K562 (cell line): ENCODE measurements around the gene GNB2. TPM values are rescaled to one million over a fixed set of nuclear protein-coding genes. Genes with fewer than 3 reads are reported as not detected.

Source experiments
- ATAC-seq: fragments of 200-7000 bp; cut with Tn5 transposase; 3 replicates; pipeline ENCODE4 v1.9.1; 2020; ENCODE audit warnings: moderate library complexity
- BruUV-seq: library from RNA; stranded (reverse); fragments of 400-500 nt; replicated peaks from 2 replicates; lab custom pipeline; 2021; lab: Mats Ljungman, UMichigan
- CTCF ChIA-PET: fragments of 300-600 bp; formaldehyde crosslinking; extraction: SDS; loops from one replicate; lab custom pipeline; 2021; ENCODE audit warnings: low intra/inter-chr PET ratio; lab: Yijun Ruan, JAX
- POLR2A ChIA-PET: fragments of 300-600, 350-650 bp; sonication (Branson Sonifier 250); formaldehyde crosslinking; extraction: SDS; loops from one replicate; lab custom pipeline; 2021; ENCODE audit warnings: antibody characterized with exemption, inconsistent platforms; lab: Yijun Ruan, JAX
- DNase-seq, 4 experiments: peaks; one replicate each; pipeline versions ENCODE4 v3.0.0 to v3.0.0-alpha.2; 2011 to 2018; ENCODE audit warnings: low spot score in 3 of 4, mixed read lengths in 3 of 4; ENCODE audit errors: extremely low read depth in 1 of 4
- FAIRE-seq: peaks from 2 replicates; lab custom pipeline; 2011; peaks lifted over from hg19 to GRCh38; lab: Jason Lieb, UNC
- H2AFZ ChIP-seq: 2 replicates; pipeline ENCODE4 v1.6.0; 2011; ENCODE audit warnings: low read depth, low read length, control low read depth, inconsistent platforms
- H3K27ac ChIP-seq: fragments of 200-600 bp; 3 replicates; pipeline ENCODE4 v1.8.0; 2011; ENCODE audit warnings: low read depth, mild to moderate bottlenecking, control low read depth, inconsistent platforms, low read length, moderate library complexity, mixed read lengths; ENCODE audit errors: extremely low read depth
- H3K27me3 ChIP-seq, 2 experiments: fragments of 300-600 bp in 1 of 2; 2 replicates in 1 of 2; 3 replicates in 1 of 2; pipeline versions ENCODE4 v1.6.0 to v1.8.0; 2011; ENCODE audit warnings: inconsistent platforms in 2 of 2, low read length in 2 of 2, mild to moderate bottlenecking in 1 of 2, mixed read lengths in 1 of 2, moderate library complexity in 1 of 2; ENCODE audit not compliant: control insufficient read depth in 2 of 2, insufficient read depth in 2 of 2
- H3K36me3 ChIP-seq: fragments of 300-600 bp; 3 replicates; pipeline ENCODE4 v1.8.0; 2011; ENCODE audit warnings: mild to moderate bottlenecking, low read length, inconsistent platforms; ENCODE audit not compliant: control insufficient read depth, insufficient read depth
- H3K4me1 ChIP-seq, 2 experiments: fragments of 200-600 bp in 1 of 2; replicated peaks in 1 of 2; 2 replicates in 1 of 2; 3 replicates in 1 of 2; pipeline versions ENCODE4 v1.5.1 to v1.8.0; 2011; ENCODE audit warnings: inconsistent platforms in 2 of 2, low read length in 2 of 2, mild to moderate bottlenecking in 1 of 2, mixed read lengths in 1 of 2, moderate library complexity in 1 of 2; ENCODE audit not compliant: control insufficient read depth in 2 of 2, insufficient read depth in 2 of 2
- H3K4me2 ChIP-seq: 2 replicates; pipeline ENCODE4 v1.6.1; 2011; ENCODE audit warnings: low read length, control low read depth, inconsistent platforms, mixed read lengths; ENCODE audit not compliant: insufficient read depth
- H3K4me3 ChIP-seq: fragments of 200-600 bp; sonication (generic), shearing (Covaris generic); 2 replicates; pipeline ENCODE4 v1.5.1; 2016; ENCODE audit warnings: control low read depth, inconsistent platforms
- H3K79me2 ChIP-seq: fragments of 200-600 bp; 3 replicates; pipeline ENCODE4 v1.8.0; 2011; ENCODE audit warnings: low read length, inconsistent platforms; ENCODE audit not compliant: control insufficient read depth, insufficient read depth
- H3K9ac ChIP-seq, 2 experiments: 2 replicates each; pipeline versions ENCODE4 v1.6.0 to v1.6.1; 2011; ENCODE audit warnings: low read depth in 2 of 2, low read length in 2 of 2, control low read depth in 1 of 2, inconsistent platforms in 1 of 2, mild to moderate bottlenecking in 1 of 2, mixed read lengths in 1 of 2; ENCODE audit not compliant: insufficient read depth in 1 of 2
- H3K9me1 ChIP-seq: one replicate; pipeline ENCODE4 v1.6.0; 2011; ENCODE audit warnings: inconsistent platforms, mild to moderate bottlenecking, low read length, moderate library complexity; ENCODE audit not compliant: control insufficient read depth, insufficient read depth
- H3K9me3 ChIP-seq: replicated peaks from 2 replicates; pipeline ENCODE4 v1.5.1; 2011; ENCODE audit warnings: low read depth, low read length, inconsistent platforms; ENCODE audit not compliant: control insufficient read depth, insufficient read depth
- H4K20me1 ChIP-seq: replicated peaks from 2 replicates; pipeline ENCODE4 v1.6.1; 2011; ENCODE audit warnings: low read length, inconsistent platforms, mixed read lengths; ENCODE audit not compliant: control insufficient read depth, insufficient read depth
- CHD2 ChIP-seq: IDR thresholded peaks from 2 replicates; pipeline ENCODE4 v1.6.1; 2011; ENCODE audit warnings: low read depth, low read length
- ELF1 ChIP-seq: fragments of 200-800 bp; sonication (Bioruptor generic); IDR thresholded peaks from 2 replicates; pipeline ENCODE4 v1.6.1; 2016; ENCODE audit warnings: missing genetic modification characterization, missing compliant biosample characterization
- EZH2 ChIP-seq: IDR thresholded peaks from 2 replicates; pipeline ENCODE4 v1.6.1; 2012; ENCODE audit warnings: low read depth, mild to moderate bottlenecking, inconsistent platforms, low read length, borderline replicate concordance
- GTF2A2 ChIP-seq: IDR thresholded peaks from 2 replicates; pipeline ENCODE4 v1.6.1; 2016; ENCODE audit warnings: mild to moderate bottlenecking, missing genetic modification characterization, missing compliant biosample characterization
- KHSRP ChIP-seq: fragments of 450-650 bp; IDR thresholded peaks from 2 replicates; pipeline ENCODE4 v1.6.1; 2017
- NELFE ChIP-seq: IDR thresholded peaks from 2 replicates; pipeline ENCODE4 v1.6.1; 2011; ENCODE audit warnings: mild to moderate bottlenecking; ENCODE audit not compliant: insufficient read depth, insufficient read length
- NFYB ChIP-seq: IDR thresholded peaks from 2 replicates; pipeline ENCODE4 v1.6.1; 2011; ENCODE audit warnings: mild to moderate bottlenecking, moderate library complexity; ENCODE audit not compliant: insufficient read length; ENCODE audit errors: extremely low read depth
- SMARCA5 ChIP-seq: fragments of 450-650 bp; IDR thresholded peaks from 2 replicates; pipeline ENCODE4 v1.6.1; 2016
- STAT5A ChIP-seq: IDR thresholded peaks from 2 replicates; pipeline ENCODE4 v1.6.1; 2012; ENCODE audit warnings: low read length, inconsistent platforms, borderline replicate concordance
- THAP7 ChIP-seq: fragments of 250-450 bp; sonication (Bioruptor Pico); IDR thresholded peaks from 2 replicates; pipeline ENCODE4 v1.5.0; 2021
- ZBTB33 ChIP-seq: sonication (generic); formaldehyde crosslinking; IDR thresholded peaks from 2 replicates; pipeline ENCODE4 v1.8.1; 2023; ENCODE audit warnings: mild to moderate bottlenecking, missing genetic modification reagents
- ZNF24 ChIP-seq: fragments of 450-650 bp; IDR thresholded peaks from 2 replicates; pipeline ENCODE4 v1.6.1; 2016
- WGBS: fragments of 100-300 bp; shearing (Covaris generic); methylation state at CpG from one replicate; pipeline ENCODE4 v1.1.6; 2016; ENCODE audit warnings: low coverage, mixed read lengths; ENCODE audit not compliant: insufficient coverage; ENCODE audit errors: missing lambda C conversion rate; 5-methylcytosine and 5-hydroxymethylcytosine counted together
- in situ Hi-C: fragments of 300-500 bp; cut with MboI; formaldehyde crosslinking; loops from 4 replicates; pipeline ENCODE4 v1.15.0; 2018; ENCODE audit warnings: inconsistent platforms, mixed read lengths
- intact Hi-C: fragments of 100-400 bp; cut with micrococcal nuclease; formaldehyde crosslinking; loops from 2 replicates; pipeline ENCODE4 v1.14.2; 2022
- polyA plus RNA-seq, 8 experiments: library from polyadenylated mRNA; depleted of rRNA in 4 of 8; stranded (reverse) in 5 of 8; unstranded in 3 of 8; fragments of >200 nt; fragmentation: Nextera tagmentation in 2 of 8; fragmentation: Illumina TruSeq in 1 of 8; extraction: Ambion mirVana in 2 of 8; extraction: Trizol in 1 of 8; gene quantifications; 2 replicates each; pipeline versions ENCODE4 v1.2.1 to v1.2.3, GENCODE V29; 2011 to 2014; ENCODE audit warnings: inconsistent platforms in 1 of 8, missing spikeins in 1 of 8
- total RNA-seq, 7 experiments: library from RNA; depleted of rRNA in 6 of 7; stranded (reverse); fragments of >200 nt in 6 of 7; fragmentation: Illumina TruSeq in 2 of 7; extraction: Trizol in 2 of 7; gene quantifications; 2 replicates each; pipeline versions ENCODE4 v1.2.1 to v1.2.3, GENCODE V29; 2011 to 2021; ENCODE audit warnings: low replicate concordance in 1 of 7

The GNB2 gene
- total and polyA plus RNA-seq, 9 of the 15 experiments (the other 6 are each of a cell fraction or from before 2014, with no cell fraction given) = 0.65 to 320 (median 104) TPM

- FAIRE-seq (no peak), ATAC-seq (no peak), DNase-seq (no peak)
- peaks cover 3% of the 10 kb centered on the region; the same call in 1 of the 2 replicates for H3K9me3 ChIP-seq
- peaks cover 0 to 12% of the 10 kb centered on the region in 2 experiments; a peak in 2 of 5 replicates for H3K27me3 ChIP-seq
- intact Hi-C loops (loop anchor here (10.0 kb wide), 1 partner anchor 318 kb away; no protein-coding TSS in a partner anchor), in situ Hi-C loops (no loop called here)
- whole genome bisulfite sequencing = 55% methylated on average over 16 of the region's 17 CpGs
- ChIA-PET CTCF (no interaction called here), POLR2A (interaction anchor here (2.1 to 2.8 kb wide), 2 partner anchors 11 to 17 kb away, joined by 7 to 8 read pairs; partner anchors contain the start of gene POP7)
- no TSS peak for BruUV-seq
- H2AFZ ChIP-seq = no peak overlapping the region
- no peaks in the 10 kb centered on the region for H4K20me1 ChIP-seq
- H3K4me1 ChIP-seq = peaks cover 6 to 30% of the 10 kb centered on the region in 2 experiments; a peak in 3 of 5 replicates
- peak overlapping the region in 1 of 2 experiments; percentile 79; a peak in 2 of 4 replicates for H3K9ac ChIP-seq
- H3K27ac ChIP-seq = no peak overlapping the region
- H3K4me3 ChIP-seq = no peak overlapping the region
- no peak overlapping the region for H3K4me2 ChIP-seq
- TF ChIP-seq ZNF24 (peak; percentile 90), EZH2 (no peak)
- no peaks in the 10 kb centered on the region for H3K36me3 ChIP-seq
- no peaks in the 10 kb centered on the region for H3K9me1 ChIP-seq
- H3K79me2 ChIP-seq = no peaks in the 10 kb centered on the region
Observed at GRCh38 chr7:100722480-100723212, 49.1 kb downstream of the GNB2 start.

GRCh38 chr7:100723732-100724275 is 50.3 kb downstream of the GNB2 start:
- no TSS peak for BruUV-seq
- no peak overlapping the region for H3K4me2 ChIP-seq
- no peak for FAIRE-seq
- intact Hi-C loops = loop anchor here (2.0 to 10.0 kb wide), 3 partner anchors 159 to 319 kb away; no protein-coding TSS in a partner anchor
- H3K36me3 ChIP-seq = no peaks in the 10 kb centered on the region
- no peaks in the 10 kb centered on the region for H4K20me1 ChIP-seq
- ChIA-PET CTCF (interaction anchor here (2.2 kb wide), 1 partner anchor 18 kb away, joined by 16 read pairs; the partner anchor contains the start of gene POP7), POLR2A (interaction anchor here (0.6 to 2.8 kb wide), 2 partner anchors 18 to 140 kb away, joined by 3 to 8 read pairs; partner anchors contain the start of gene POP7)
- in situ Hi-C loops = no loop called here
- DNase-seq = no peak
- H3K9ac ChIP-seq = peak overlapping the region in 1 of 2 experiments; percentile 79; a peak in 2 of 4 replicates
- H3K4me3 ChIP-seq = no peak overlapping the region
- H3K9me1 ChIP-seq = no peaks in the 10 kb centered on the region
- no peaks in the 10 kb centered on the region for H3K79me2 ChIP-seq
- peaks cover 3 to 24% of the 10 kb centered on the region in 2 experiments; a peak in 4 of 5 replicates for H3K27me3 ChIP-seq
- no peak overlapping the region for H2AFZ ChIP-seq
- no peak overlapping the region for H3K27ac ChIP-seq
- 23% methylated on average over 16 of the region's 16 CpGs for WGBS
- no peaks in the 10 kb centered on the region; the same call in 1 of the 2 replicates for H3K9me3 ChIP-seq
- ATAC-seq = no peak
- peaks cover 6 to 30% of the 10 kb centered on the region in 2 experiments; a peak in 3 of 5 replicates for H3K4me1 ChIP-seq
- no peak for TF ChIP-seq NELFE
- TF ChIP-seq SMARCA5 = no peak
- TF ChIP-seq KHSRP = no peak
- no peak for TF ChIP-seq GTF2A2
- TF ChIP-seq STAT5A = no peak
- no peak for TF ChIP-seq NFYB
- no peak for TF ChIP-seq ZBTB33 (CRISPR knock-in tag)
- TF ChIP-seq CHD2 = no peak
- no peak for TF ChIP-seq ELF1 (tag)
- no peak for TF ChIP-seq THAP7 (CRISPR knock-in tag)
